Renal cortex interstitium (tissue), 11 donors: ENCODE measurements around the gene SLAMF9. TPM values are rescaled to one million over a fixed set of nuclear protein-coding genes. Genes with fewer than 3 reads are reported as not detected.

Experiments used
- DNase-seq, 11 donors: peaks; one replicate each; pipeline ENCODE4 v3.0.0-alpha.2; 2013; ENCODE audit warnings: low read depth in 9 of 11, low spot score in 4 of 11; ENCODE audit errors: extremely low read depth in 1 of 11
- polyA plus RNA-seq, 3 donors: library from polyadenylated mRNA; unstranded; fragments of 120-200 nt; gene quantifications; one replicate each; pipeline ENCODE4 v1.2.1, GENCODE V29; 2013; ENCODE audit not compliant: insufficient read length in 3 of 3

Gene SLAMF9
- polyA plus RNA-seq, 3 donors = not detected

DNA sequence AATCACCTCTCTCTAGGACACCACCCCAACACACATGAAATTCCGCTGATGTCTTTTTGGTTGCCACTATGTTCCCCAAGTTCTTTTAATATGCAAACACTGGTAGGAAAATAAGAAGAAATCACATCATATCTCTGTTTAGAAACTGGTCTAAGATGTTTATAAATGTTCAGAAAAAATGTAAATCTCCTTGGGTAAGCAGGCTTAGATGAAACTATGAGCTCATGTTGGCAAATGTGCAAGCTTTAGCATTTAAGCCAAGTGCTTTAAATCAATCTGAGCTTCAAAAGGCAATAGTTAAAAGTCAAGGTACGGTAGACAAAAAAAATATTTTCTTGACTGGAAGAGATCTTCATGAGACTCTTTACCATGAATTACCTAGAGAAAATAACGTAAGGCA is 25.2 kb upstream of the SLAMF9 start:
- no peak for DNase-seq

DNA sequence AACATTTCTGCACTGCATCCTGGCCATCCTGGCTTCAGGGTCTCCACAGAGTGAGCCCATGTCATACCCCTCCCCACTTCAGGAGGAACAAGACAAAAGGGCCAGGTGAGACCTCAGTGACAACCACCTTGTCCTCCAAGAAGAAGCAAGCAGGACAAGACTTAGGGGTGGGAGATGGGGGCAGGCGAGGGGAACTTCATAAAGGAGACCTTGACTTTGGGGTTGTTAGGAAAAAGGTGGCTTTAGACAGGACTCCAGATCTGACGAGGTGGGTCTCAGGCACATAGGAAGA is 24.0 kb upstream of the SLAMF9 start:
- no peak for DNase-seq

DNA sequence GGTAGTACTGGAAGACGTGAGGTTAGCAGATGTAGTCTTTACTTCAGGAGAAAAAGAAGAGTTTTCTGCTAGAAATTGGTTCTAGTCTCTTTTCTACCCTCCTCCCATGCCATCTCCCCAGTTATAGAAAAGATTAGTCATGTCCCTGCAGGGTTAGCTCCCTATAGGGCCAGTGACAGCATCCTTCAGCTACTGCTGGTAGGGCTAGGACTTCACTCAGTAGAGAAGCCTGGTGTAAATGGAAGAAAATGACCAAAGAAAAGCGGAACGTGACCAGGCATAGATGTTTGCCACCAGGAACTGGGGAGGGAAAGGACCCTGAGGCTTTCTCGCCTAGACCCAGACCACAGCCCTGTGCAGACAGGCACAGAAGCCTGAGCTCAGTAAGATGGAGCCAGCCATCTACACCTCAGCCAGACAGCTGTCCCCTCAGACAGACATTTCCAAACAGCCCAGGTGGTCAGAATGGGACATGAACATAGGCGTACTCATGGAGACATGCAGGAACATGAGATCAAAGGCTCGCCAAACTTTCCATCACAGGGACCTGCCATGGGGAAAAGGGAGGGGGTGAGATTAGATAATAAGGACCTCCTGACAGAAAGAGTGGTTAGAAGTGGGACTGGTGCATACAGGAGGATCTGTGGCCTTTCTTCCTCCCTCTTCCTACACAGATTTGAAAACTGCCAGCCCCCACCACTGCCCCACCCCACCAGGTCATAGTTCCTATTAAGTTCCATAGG is 23.5 kb upstream of the SLAMF9 start:
- DNase-seq = no peak

DNA sequence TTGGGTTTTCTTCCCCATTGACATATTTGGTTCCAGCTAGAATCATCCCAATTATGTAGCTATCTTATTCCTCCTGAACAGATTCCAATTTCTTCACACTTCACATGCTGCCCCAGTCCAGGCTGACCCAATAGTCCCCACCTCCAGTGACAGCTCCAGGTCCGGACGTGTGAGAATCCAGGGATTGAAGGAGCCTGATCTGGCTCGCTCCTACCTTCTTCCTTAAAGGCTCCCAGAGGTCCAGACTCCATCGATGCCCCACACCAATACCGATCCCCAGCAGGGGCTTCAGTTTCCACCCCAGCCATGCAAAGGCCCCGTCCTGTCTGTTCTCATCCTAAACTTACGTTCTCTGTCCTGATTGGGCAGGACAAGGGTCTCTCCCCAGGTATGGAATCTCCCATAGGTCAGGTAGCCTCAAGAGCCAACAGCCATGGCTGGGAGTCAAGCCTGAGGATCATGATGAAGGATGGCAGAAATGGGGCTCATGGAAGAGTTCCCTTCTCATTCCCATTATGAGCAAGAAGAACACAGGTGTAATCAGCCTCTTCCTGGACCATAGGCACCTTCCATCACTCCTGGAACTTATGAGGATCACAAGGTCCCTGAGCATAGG is 20.4 kb upstream of the SLAMF9 start:
- no peak for DNase-seq

DNA sequence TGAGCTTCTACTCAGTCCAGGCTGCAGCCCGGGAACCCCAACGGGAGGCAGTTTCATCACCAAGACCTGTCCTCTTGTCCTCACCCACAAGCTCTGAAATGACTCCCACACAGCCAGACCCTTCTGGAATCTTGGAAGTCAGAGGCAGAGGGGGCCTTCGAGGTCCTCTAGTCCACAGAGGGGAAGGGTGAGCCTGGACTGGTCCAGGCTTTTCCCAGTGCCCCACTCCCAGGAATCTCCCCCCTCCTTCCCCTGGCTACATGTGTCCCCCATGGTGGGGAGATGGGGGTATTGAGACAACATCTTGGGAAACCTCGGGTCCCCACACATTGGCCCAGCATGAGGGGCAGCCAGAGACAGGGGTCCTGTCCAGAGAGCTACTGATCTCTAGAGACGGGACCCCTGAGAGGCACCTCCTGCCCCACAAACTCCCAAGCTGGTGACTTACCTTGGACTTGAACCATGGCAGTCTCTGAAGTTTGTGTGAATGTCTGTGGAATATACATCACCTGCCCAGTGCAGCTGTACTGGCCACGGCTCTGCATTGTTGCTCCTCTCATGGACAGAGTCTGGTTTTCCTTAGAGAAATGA is 19.4 kb upstream of the SLAMF9 start:
- no peak for DNase-seq

DNA sequence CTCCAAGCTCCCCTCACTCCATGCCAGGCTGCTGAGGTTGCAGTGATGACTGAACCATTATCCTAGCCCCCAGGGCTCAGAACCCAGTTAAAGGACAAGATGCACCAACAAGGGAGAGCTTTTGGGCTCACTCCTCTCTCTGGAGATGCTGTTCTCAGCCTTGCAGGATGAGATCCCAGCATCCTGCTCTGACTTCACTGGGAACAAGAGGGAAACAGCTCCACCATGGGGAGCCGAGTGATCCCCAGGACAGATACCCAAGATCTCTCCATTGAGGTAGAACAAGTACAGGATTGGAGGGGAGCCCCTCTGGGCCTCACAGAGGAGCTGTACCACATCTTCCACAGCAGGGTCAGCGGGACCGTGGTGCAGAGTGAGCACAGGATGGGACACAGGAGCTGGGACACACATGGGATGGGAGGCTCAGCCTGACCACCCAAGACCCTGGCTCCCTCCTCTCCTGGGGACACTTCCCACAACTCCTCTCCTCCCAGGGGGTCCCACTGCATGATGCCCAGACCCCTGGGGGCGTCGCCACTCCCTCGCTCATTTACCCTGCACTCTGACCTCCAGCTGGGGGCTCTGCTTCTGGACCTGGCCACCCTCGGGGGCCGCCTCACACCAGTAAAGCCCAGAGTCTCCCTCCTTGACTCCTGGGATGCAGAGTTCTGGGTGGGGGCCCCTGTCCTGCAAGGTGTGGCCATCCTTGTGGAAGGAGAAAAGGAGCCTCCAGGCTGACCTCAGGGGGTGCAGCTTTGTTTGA is 18.6 kb upstream of the SLAMF9 start:
- no peak for DNase-seq

DNA sequence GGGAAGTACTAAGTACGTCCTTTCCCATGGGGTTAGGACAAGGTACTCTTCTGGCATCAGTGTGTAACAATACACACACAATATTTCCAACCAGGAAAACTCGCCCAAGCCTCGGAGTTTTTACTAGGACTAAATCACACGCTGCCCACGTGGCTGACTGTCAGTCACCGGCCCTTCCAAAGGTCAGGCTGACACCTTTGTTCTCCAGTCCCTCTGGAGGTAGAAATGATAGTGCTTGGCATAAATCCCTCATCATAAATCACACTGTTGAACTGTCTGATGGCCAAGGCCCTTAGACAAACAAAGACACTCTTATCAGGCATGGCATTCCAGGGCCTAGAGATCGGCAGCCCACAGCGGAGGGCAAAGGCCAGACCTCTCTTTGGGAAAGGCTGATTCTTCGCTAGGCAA is 16.9 kb upstream of the SLAMF9 start:
- DNase-seq = no peak

DNA sequence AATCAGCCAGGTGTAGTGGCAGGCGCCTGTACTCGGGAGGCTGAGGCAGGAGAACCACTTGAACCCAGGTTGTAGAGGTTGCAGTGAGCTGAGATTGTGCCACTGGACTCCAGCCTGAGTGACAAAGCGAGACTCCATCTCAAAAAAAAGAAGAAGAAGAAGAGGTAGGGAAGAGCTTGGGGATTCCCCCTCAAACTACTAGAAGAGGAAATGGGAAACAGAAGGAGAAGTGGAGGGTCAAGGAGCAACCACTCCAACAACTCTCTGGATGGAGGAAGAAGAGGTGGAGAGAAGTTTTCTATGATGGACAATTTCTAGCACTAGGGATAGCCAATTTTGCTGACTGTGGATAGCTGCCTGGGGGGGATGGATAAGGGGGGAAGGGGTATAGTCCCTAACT is 14.9 kb upstream of the SLAMF9 start:
- DNase-seq = no peak

DNA sequence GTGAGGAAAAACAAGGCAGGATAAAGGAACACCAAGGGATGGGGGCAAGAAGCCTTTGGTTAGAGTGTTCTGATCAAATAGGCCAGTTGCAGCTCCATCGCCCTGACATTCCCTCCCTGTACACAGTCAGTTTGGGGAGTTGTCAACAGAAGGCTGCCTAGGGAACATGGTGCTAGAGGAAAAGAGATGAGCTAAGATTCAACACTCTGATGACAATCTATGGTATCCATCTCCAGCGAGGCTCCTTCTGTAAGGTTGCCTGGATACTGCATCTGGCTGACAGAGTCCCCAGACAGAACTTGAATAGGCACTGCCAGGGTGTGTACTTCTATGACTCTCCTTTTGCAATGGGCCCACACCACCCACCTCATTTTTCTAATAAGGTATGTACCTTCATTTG is 11.2 kb upstream of the SLAMF9 start:
- DNase-seq = no peak

DNA sequence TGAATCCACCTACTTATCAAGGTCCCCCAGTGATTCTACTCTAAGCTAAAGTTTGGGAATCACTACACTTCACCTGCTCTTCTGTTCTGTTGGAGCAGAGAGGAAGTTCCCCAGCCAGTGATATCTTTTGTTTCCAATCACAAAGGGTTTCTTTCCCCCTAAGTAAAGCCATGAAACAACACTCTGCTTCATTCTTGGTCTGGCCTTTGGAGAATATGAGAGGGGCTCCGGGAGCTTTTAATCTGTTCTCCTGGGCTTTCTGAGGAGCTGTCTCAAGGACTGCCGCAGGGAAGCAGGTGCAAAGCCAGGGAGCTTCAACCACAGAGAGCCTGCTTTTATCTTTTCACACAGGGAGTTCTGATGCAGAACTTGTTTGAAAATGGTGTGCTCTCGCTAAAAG is 10.1 kb upstream of the SLAMF9 start:
- no peak for DNase-seq

DNA sequence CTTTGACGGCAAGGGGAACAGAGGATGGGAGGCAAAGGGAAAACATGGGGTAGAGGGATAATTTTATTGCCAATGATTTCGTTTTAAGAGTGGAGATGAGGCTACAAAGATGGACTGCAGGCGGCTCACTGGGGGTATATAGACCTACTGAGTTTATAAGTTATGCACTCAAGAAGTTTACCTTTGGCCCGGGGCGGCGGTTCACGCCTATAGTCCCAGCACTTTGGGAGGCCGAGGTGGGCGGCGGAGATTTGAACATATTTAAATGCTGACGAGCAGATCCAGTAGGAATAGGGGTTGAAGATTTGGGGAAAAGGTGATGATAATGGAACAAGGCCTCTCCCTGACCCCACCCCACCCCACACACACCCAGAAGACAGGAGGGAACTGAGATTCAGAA is 8.1 kb upstream of the SLAMF9 start:
- no peak for DNase-seq

DNA sequence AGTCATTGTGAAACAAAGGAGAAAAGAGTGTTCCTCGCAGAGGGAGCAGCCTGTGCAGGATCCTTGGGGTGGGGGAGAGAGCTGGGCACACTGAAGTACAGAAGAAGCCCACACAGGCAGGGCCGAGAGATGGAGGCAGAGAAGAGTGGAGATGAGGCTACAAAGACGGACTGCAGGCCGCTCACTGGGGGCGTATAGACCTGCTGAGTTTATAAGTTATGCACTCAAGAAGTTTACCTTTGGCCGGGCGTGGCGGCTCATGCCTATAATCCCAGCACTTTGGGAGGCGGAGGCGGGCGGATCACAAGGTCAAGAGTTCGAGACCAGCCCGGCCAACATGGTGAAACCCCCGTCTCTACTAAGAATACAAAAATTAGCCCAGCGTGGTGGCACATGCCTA is 7.6 kb upstream of the SLAMF9 start:
- DNase-seq = no peak

DNA sequence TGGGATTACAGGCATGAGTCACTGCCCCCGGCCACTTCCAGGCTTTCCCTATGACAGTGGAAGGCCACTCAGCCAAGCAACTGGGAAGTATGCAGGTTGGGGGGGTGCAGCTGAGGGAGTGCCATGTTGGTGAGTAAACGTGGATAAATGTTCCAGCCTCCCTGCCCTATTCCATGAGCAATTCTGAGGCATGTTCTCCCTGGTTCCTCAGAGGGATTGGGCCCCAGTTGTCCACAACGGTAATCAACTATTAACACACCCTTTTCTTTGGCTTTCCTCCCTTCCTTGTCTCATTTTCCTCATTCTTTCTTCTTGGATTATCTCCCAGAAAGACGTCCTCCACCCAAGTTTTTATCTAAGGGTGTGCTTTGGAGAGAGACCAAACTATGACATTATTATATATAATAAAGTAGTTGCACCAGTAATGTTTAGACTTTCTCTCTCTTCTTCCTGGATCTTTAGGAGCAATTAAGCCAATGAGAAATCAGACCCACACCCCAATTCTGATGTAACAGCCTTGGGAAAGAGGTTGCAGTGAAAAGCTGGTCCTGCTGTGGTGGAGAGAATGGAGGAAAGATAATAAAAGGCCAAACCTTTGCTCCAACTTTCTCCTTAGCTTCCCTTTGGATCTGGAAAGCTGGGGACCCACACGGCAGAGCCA is 6.8 kb upstream of the SLAMF9 start:
- no peak for DNase-seq

DNA sequence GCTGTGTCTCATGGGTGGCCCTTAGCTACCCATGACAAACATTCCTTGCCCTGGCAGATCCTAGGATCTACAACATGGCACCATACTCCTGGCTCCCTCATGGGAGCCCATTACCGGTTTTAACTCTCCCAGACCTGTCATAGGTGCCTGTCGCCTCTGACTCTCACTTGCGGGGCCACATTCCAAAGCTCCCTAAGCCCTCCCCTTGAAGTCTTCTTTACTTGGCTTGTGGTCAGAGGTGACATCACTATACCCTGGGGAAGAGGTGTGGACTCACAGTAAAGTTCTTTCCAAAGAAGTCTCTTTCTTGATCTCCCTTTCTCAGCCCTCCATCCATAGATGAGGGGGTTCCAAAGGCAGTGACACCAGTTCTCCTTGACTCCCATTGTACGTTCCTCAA is 5.4 kb upstream of the SLAMF9 start:
- DNase-seq = no peak

DNA sequence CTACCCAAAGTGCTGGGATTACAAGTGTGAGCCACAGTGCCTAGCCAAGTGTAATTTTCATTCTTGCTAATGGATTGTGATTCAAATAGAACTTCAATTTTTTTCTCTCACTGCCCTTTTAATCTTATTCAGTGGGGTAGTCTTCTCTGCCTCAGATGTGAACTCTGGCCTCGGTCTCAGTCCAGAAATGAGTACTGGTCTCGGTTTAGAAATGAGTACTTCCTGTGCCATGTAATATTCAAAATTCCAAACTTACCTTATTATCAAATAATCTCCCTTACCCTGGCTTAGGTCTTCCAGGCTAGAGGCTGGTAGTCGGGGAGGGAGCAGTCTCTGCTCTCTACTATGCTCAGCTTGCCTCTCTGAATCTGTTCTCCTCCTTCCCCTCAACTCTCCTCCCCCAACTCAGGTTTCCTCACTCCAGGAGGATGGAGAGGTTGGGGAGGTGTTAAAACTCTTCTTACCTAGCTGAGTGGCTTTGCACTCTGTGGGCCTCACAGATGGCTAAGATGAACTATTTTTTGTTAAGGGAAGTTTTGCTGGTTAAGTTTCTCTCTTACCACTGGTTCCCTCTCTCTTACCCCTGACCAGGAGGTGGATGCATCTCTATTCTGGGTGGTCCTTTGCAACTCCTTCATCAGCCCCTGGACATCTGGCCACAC is 4.8 kb upstream of the SLAMF9 start:
- DNase-seq = no peak

DNA sequence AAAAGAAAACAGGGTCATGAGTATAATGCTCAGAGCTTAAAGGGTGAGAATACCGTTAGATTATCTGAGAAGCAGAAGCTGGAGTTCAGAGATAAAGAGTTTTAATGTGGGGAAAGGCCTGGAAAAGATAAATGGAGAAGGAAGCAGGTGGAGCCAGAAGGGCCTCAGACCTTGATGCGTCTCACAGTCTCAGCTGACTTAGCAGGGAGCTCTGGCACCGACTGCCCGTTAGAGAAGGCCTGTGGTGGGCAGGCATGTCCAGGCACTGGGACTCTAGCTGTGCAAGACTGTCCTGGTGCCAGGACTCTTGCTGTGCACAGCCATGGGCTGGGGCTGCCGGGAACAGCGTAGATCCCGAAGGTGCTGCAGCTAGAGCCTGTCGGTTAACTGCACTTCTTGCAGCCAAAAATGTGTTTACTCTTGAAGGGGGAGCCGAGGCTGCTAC is 3.8 kb upstream of the SLAMF9 start:
- no peak for DNase-seq

DNA sequence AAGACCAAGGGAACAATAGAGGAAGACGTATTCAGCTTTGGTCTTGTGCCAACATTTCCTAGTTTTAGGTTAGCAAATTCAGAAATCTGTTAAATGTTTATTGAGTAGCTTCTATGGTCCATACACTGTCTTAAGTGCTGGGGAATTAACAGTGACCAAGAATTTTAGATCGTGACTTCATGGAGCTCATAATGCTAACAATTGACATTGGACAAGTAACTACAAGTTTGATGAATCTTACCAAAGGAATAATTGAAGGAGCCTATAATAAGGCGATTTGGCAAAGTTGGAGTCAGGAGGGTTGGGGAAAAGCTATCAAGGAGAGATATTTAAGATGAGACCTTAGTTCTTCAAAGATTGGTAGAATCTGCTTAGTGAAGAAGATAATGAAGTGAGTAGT is 1.4 kb upstream of the SLAMF9 start:
- no peak for DNase-seq

DNA sequence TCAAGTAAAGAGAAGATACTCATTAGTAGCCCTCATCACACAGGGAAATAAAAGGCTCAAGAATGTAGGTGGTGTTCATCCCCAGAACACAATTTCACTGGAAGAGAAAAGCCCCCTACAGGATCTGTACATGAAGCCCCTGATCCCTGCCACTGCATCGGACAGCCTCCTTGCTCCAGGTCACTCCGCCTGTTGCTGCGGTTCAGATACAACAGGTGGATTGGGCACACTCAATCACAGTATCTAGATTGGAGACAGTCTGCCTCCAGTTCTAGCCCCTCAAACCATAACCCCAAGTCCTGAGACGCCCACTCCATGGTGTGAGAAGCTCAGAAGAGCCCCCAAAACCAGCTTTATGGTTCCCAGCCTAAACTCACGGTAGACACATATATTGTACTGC is 1.1 kb downstream of the SLAMF9 start:
- no peak for DNase-seq

DNA sequence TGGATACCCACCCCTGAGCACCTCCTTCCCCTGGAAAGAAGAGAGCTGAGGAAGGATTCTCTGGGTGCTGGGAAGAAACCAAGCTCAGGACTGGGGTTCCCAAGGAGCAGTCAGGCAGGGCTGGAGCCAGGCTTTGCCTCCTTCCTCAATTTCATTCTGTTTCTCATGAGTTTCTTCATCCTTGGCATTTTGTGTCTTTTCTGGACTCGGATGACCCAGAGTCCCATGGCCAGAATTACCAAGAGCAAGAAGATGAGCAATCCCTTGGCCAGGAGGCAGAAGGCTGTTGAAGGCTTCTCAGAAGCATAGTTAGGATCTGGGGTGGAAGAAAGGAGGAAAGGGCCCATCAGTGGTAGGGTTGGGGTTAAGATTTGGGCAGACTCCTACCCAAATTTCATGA is 2.5 kb downstream of the SLAMF9 start:
- DNase-seq = no peak
